HG03064 (cell line): ENCODE results near the gene POLD1.
"Not testable (repeated sequence)": the region's sequence is repeated elsewhere in the genome, so short reads cannot be mapped to it uniquely, and the experiment has no call there.

Source experiments
- ATAC-seq: cut with Tn5 transposase; IDR thresholded peaks from one replicate; pipeline ENCODE4 v1.9.1; 2021; ENCODE audit warnings: low read depth; ENCODE audit not compliant: unreplicated experiment

POLD1 gene

DNA sequence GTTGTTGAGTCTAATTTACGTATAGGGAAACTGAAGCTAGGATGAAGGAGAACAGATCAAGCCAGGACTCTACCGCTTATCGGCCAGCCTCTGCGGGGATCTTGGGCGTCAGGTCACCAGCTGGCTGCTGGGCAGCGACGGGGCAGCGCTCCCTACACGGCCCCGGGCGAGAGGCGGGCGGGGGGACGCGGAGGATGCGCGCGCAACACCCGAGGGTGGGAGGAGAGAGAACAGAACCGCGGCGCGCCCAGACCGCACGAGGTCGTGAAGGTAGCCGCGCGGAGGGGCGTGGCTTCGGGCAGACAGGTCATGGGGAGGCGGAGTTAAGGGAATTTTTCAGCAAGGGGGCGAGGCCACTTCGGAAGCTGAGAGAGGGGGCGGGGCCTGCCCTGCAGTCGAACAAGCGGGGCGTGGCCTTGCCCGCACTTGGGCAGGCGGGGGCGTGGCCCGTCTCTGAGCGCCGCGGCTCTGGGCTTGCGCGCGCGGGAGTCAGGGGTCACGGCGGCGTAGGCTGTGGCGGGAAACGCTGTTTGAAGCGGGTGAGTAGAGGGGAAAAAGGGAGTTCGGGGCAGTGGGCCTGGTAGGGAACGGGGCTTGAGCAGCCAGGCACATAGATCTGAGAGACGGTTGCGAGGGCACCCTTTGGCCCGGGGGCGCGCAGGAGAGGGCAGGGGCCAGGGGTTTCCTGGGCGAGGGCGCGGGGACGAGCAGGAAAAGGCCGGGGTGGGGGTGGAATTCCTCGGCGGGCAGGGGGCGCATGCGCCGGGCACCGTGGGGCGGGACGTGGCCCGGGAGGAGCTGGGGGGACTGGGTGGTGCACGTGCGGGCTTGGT, at the start of gene POLD1:
Gene POLD1 (plus strand): TSS at position 496 of the 833 bp plus-strand sequence. CDS start 14,505 bp downstream, outside the sequence.
- peak; percentile 72 for ATAC-seq

GRCh38 chr19:50334741-50335421, 49.3 kb upstream of the POLD1 start:
- ATAC-seq: no peak

- not testable (repeated sequence) for ATAC-seq
These were observed 47.1 kb upstream of the POLD1 start for GRCh38 chr19:50337031-50337430.

- ATAC-seq: no peak
These were observed 43.8 kb upstream of the POLD1 start for GRCh38 chr19:50340331-50340730.

DNA sequence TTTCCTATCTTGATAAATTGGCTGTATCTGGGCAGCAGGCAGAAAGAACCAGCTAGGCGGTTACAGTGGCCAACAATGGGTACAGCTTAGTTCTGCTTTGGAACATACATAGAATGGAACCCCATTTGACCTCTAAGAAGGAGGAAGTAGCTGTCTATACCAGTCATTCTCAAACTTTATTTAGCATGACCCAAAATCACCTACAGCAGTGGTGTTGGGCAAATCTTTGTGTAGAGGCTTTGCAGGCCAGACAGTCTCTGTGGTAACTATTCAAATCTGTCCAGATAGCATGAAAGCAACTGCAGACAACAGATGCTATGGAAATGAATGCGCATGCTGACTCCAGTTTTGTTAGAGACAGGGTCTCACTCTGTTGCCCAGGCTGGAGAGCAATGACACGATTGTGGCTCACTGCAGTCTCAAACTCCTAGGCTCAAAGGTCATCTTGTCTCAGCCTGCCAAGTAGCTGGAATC, 43.0 kb upstream of the POLD1 start:
- no peak for ATAC-seq

GRCh38 chr19:50344661-50345318, 39.4 kb upstream of the POLD1 start:
- ATAC-seq: no peak

- ATAC-seq: not testable (repeated sequence)
These were observed 37.0 kb upstream of the POLD1 start for GRCh38 chr19:50347089-50347581.

DNA sequence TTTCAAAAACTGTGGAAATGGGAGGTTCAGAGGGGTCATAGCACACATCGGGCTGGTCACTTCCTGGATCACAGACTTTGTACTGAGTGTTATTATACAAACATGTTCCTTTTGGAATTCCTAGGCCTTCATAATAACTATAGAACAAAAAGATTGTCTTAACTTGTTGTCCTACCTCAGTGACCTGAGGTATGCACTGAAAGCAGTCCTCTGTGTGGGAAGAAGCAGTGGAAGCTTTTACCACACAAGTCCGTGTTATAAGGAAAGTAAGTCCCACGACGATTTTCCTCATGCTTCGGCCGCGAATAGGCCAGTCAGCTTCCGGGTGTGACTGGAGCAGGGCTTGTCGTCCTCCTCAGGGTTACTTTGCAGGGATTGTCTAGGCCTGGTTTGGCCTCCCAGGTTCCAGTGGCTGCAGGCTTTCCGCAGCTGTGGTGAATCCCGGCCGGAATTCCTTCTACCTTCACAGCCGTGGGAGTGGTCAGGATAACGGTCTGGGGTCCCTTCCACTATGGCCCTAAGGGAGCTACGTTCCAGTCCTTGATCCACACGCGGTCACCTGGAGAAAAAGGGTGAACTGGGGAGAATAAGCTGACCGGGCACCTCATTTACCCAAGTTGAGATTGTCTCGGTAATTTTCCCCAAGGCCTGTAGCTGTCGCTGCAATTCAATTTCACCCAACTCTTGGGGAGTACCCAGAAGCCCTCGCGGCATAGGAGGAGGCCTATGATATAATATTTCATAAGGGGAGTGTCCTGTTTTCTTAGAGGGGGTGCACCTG, 34.7 kb upstream of the POLD1 start:
- no peak for ATAC-seq

- no peak for ATAC-seq
These were observed 31.9 kb upstream of the POLD1 start for GRCh38 chr19:50352242-50352641.

DNA sequence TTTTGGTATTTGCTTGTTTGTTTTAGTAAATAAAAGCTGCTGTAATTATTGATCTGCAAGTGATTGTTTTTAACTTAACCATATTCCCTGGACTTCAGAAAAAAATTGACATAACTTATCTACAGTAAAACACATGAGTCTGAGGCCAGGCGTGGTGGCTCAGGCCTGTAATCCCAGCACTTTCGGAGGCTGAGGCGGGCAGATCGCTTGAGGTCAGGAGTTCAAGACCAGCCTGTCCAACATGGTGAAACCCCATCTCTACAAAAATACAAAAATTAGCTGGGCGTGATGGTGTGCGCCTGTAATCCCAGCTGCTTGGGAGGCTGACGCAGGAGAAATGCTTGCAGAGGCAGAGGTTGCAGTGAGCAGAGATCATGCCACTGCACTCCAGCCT, 30.7 kb upstream of the POLD1 start:
- not testable (repeated sequence) for ATAC-seq

DNA sequence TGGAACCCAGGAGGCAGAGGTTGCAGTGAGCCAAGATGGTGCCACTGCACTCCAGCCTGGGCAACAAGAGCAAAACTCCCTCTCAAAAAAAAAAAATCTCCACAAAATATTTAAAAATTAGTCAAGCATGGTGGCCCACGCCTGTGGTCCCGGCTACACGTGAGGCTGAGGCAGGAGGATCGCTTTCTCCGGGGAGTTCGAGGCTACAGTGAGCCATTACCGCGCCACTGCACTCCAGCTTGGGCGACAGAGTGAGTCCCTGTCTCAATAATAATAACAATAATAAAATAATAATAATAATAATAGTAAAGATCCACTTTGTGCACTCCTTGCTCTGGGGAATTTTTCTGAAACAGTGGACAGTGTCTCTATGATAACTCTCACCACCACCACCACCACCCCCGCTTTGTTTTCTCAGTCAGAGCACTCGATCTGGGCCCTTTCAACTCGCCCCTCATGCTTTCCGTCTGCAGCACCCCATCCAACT, 27.4 kb upstream of the POLD1 start:
- ATAC-seq: no peak

GRCh38 chr19:50357178-50358100, 26.7 kb upstream of the POLD1 start:
- no peak for ATAC-seq

DNA sequence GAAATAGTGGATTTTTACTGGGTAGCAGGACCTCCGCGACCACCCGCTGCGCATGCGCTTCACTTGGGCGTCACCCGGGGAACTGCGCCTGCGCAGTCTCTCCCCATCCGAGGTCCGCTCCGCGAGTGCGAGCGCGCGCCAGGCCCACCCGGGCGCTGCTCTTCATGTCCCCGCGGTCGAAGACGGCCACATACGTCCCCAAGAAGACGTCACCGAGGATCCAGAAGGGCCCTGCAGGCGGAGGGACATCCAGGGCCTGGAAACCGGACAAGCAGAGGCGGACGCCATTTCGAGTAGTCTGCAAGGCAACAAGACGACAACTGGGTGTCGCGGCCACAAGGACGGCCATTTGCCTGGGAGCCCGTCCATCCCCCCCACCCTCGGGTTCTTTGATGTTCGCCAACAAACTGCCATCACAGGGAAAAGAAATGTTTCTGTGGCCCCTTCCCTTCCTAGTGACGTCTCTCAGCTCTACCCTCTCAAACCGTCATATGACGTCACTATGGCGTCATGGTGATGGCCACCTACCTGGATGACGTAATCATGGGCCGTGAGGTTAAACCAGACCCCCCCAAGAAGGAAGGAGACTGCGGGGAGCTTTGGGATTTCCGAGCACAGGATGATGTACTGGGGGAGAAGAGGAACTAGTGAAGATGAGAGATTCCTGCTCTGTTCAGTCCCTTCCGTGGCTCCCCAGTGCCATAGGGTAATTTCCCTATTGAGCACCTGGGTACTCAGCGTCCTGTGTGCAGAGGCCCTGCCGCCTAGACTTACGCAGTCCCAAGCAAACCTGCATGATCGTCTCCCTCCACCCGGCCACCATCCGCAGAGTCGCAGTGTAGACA, 25.4 kb upstream of the POLD1 start:
- no peak for ATAC-seq

DNA sequence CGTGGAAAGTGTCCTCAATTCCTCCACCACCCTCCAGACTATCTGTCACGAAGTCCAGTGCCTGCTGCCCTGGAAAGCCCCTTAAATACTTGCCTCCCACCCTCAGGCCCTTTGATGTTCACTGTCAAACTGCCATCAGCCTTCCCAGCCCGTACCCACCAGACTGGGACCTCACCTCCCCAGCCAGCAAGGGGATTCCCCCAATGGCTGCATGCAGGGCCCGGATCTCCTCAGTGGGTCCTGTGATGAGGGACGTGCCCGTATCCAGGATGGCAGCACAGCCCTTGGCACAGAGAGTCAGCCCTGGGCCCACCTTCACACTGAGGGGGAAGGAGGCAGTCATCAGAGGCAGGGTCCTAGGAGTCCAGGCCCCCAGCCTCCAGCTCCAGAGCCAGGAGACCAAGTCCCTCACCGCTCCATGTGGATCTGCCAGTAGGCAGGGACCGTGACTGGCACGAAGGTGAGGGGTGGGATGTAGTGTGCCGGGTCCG, 24.8 kb upstream of the POLD1 start:
- ATAC-seq: no peak

GRCh38 chr19:50361290-50362029, 22.7 kb upstream of the POLD1 start:
- no peak for ATAC-seq

- no peak for ATAC-seq
These were observed 22.1 kb upstream of the POLD1 start for GRCh38 chr19:50362030-50362412.

DNA sequence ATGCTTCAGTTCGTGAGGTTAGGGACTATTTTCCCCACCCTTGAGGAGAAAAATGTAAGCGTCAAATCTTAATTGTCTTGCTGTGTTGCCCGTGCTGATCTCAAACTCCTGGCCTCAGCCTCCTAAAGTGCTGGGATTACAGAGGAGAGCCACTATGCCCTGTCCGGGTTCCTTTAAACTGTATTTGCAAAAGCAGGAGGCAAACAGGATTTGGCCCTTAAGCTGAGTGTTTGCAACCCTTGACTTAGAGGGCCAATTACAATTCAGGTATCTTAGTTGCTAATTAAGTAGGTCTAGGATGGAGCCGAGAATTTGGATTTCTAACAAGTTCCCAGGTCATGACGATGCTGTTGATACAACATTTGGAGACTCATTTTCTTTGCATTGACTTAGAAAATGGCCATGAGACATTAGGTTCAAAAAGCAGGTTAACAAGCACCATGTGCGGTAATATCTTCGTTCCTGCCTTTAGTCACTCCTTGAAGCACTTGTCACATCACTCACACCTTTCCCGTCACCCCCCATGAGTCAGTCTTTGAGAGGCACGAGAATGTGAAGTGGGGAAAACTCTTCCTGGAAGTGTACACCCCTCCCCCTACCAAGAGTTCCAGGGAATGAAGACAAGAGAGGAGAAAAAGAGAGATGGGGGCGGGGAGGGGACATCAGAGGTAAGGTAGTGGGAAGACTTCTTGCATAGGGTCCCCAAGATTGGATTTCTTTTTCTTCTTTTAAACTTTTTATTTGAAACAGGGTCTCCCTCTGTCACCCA, 21.3 kb upstream of the POLD1 start:
- ATAC-seq: no peak
